GM19238 (cell line): ENCODE measurements around the gene STARD6.
"Not testable (repeated sequence)": the region's sequence is repeated elsewhere in the genome, so short reads cannot be mapped to it uniquely, and the experiment has no call there.

Experiments used
- DNase-seq: peaks from one replicate; pipeline ENCODE4 v3.0.0; 2011; ENCODE audit warnings: low spot score; ENCODE audit not compliant: insufficient read length

STARD6 gene

GRCh38 chr18:54357660-54358494 lies at the start of gene STARD6, which contains the start of gene C18orf54:
STARD6 (minus strand) TSS chr18:54357858; CDS start chr18:54354573, 3,285 bp downstream.
C18orf54 (plus strand) TSS chr18:54357906; CDS start chr18:54360573, 2,667 bp downstream.
- peak; percentile 90 for DNase-seq

- DNase-seq: no peak
Observed at GRCh38 chr18:54405290-54405689, 47.6 kb upstream of the STARD6 start.

GRCh38 chr18:54396760-54397159 lies 39.1 kb upstream of the STARD6 start:
- no peak for DNase-seq

- no peak for DNase-seq
Observed at GRCh38 chr18:54393648-54394294, 36.1 kb upstream of the STARD6 start.

GRCh38 chr18:54392543-54393023 lies 34.9 kb upstream of the STARD6 start:
- DNase-seq: peak; percentile 15

GRCh38 chr18:54390838-54391237 lies 33.2 kb upstream of the STARD6 start:
- no peak for DNase-seq

- DNase-seq: no peak
Observed at GRCh38 chr18:54389143-54389505, 31.5 kb upstream of the STARD6 start.

GRCh38 chr18:54388203-54389142 lies 30.8 kb upstream of the STARD6 start:
- DNase-seq: peak; percentile 18

GRCh38 chr18:54387631-54388030 lies 30.0 kb upstream of the STARD6 start:
- DNase-seq: no peak

- not testable (repeated sequence) for DNase-seq
Observed at GRCh38 chr18:54386800-54387495, 29.3 kb upstream of the STARD6 start.

GRCh38 chr18:54386043-54386442 lies 28.4 kb upstream of the STARD6 start:
- DNase-seq: no peak

- DNase-seq: no peak
Observed at GRCh38 chr18:54382733-54383252, 25.1 kb upstream of the STARD6 start.

- DNase-seq: no peak
Observed at GRCh38 chr18:54382076-54382475, 24.4 kb upstream of the STARD6 start.

- DNase-seq: no peak
Observed at GRCh38 chr18:54381640-54382039, 24.0 kb upstream of the STARD6 start.

GRCh38 chr18:54378057-54378456 lies 20.4 kb upstream of the STARD6 start:
- no peak for DNase-seq

- no peak for DNase-seq
Observed at GRCh38 chr18:54360406-54360805, 2.7 kb upstream of the STARD6 start.

- DNase-seq: no peak
Observed at GRCh38 chr18:54359233-54359632, 1.6 kb upstream of the STARD6 start.

- no peak for DNase-seq
Observed at GRCh38 chr18:54358495-54359040, 910 bp upstream of the STARD6 start.

- peak; percentile 2 for DNase-seq
Observed at GRCh38 chr18:54357082-54357659, 487 bp downstream of the STARD6 start.

- DNase-seq: no peak
Observed at GRCh38 chr18:54351186-54351585, 6.5 kb downstream of the STARD6 start.
